Measurements from ENCODE around the gene HIKESHI.

GRCh38 chr11:86274999-86275398 lies 27.0 kb upstream of the HIKESHI start:
- no peak for TF ChIP-seq CTCF (conservative IDR thresholded peaks at IDR 0.05; ENCODE audit: low read depth in 2 of 2)
- TF ChIP-seq POLR2AphosphoS5 (IDR thresholded peaks at IDR 0.05; ENCODE audit: low read depth), result no peak
